ENCODE measurements around the gene SLC24A4.

Gene SLC24A4

DNA sequence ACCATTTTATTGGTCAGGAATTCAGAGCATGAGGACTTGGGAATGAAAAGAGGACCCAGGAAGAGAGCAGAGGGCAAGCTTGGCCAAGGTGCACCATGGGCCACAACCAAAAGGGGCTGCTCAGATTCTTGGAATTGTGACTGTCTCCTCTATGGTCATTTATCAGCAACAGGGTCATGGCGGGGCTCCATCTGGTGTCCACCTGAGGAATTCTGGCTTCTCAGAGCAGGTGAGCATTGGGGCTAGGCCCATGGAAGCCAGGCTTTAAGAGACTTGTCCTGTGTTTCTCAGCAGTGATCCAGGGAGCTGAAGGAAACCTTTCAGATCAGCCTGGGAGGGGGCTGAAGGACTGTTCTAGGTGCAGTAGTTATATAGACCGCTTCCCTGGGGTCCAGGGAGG, 188.0 kb downstream of the SLC24A4 start:
- no peak for DNase-seq

- DNase-seq: peak; percentile 66
Measured at GRCh38 chr14:92511453-92512238, 188.7 kb downstream of the SLC24A4 start.

DNA sequence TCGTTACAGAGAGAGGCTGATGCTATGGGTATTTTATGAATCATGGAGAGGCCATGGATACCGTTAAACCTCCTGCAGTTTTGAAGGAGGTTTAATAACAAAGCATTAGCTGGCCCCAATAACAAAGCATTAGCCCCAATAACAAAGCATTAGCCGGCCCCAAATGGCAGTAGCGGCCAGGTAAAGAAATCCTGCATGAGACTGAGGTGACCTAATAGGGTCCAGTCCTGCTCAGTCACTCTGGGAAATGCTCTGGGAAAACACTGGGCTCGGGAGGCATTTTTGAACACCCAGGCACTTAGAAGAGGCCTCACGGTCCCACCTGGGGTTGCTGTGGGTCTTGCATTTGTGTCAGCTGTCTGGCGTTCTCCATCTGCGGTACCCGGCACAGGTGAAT, 189.8 kb downstream of the SLC24A4 start:
- DNase-seq: no peak

DNA sequence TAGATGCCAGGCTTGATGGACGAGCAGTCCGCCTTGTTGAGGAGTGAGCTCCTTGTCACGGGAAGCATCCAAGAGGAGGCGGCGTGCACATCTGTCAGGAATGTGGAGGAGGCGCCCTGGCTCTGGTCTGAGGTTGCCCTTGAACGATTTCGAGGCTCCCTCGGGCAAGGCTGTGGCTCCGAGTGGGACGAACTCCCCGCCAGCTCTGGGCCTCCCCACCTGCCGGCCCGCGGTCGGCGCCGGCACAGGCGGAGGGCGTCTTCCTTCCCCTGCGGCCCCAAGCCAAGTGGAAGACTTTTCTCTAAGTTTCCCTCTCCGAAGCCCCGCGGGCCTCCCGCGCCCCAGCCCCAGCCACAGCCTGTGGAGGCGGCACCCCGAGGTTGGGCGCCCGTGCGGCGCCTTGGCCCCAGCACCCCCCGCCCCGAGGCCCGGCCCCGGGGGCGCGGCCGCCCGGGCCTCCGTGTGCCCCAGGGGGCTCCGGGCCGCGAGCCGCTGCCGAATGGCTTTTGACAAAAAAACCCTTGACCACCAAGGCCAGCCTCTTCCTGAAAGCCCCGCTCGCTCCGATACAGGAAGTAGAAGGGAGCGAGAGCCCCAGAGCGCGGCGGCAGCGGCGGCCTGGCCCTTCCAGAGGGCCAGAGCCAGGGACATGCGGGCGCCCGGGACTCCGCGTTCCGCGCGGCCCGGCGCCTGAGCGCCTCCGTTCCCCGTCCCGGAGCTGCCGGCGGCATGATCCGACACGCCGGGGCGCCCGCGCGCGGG, 190.4 kb downstream of the SLC24A4 start, which contains the start of gene RIN3:
TSS of gene RIN3 (plus strand) at position 578 of the 762 bp plus-strand sequence. CDS start at position 730, 152 bp downstream.
- DNase-seq: peak; percentile 62

GRCh38 chr14:92513966-92514843, 191.2 kb downstream of the SLC24A4 start:
- no peak for DNase-seq

DNA sequence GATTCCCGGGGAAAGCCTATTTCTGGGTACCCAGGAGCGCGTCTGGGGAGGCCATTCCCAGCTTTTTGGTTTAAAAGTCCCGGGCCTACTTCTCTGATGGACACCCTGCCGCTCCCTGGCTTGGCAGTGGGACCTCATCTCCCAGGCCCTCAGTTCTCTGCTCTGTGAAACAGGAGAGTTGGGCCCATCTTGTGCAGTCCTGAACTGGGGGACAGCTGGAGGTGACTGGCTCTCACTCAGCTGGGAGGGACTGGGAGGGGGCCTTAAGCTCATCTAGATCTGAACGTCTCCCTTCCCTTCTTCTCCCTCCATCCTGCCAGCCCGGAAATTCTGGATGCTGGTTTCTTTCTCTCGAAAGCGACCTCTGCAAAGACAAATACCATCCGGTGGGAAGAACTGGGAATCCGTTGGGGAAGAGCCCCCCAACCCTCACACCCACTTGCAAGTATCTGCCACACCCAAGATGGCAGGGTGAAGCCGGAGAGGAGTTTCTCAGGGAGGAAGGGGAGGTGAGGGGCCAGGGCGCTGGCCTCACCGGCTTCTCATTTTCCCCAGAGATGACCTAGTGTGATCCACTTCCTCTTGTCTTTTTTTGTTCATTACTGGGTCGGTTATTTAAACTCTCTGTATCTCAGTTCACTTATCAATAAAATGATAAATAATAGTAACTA, 192.0 kb downstream of the SLC24A4 start:
- DNase-seq: no peak

DNA sequence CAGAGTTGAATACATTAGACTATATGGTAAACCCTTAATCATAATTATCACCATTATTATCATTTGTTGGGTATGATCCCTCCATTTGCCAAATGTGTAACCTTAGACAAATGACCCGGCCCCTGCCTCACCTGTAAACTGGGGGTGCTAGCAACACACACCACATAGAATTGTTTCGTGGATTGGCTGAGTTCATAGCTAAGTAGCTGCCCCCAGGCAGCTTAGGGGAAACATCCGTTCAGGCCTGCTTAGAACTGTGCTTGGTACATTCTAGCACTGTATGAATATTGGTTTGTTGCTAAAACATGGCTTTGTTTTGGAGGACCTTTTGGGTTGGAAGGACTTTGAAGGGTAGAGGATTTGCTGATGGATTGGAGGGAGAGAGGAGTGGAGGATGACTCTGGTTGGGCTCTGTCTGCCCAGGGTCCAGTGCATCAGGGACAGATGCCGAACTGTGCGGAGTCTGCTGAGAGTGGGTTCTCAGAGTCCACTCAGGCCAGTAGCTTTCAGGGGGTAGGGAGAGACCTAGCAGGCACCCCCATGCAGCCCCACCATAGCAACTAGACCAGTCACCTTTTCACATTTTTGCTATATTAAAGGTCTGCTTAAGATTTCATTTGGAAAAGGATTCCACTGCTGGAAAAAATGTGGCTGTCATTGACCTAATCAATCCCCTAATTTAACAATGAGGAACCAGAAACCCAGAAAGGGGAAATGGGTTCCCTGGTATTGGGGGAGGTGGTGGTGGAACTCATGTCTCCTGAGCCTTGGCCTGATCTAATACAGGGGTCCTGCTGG, 192.8 kb downstream of the SLC24A4 start:
- no peak for DNase-seq

- DNase-seq: no peak
Measured at GRCh38 chr14:92516344-92516965, 193.5 kb downstream of the SLC24A4 start.

DNA sequence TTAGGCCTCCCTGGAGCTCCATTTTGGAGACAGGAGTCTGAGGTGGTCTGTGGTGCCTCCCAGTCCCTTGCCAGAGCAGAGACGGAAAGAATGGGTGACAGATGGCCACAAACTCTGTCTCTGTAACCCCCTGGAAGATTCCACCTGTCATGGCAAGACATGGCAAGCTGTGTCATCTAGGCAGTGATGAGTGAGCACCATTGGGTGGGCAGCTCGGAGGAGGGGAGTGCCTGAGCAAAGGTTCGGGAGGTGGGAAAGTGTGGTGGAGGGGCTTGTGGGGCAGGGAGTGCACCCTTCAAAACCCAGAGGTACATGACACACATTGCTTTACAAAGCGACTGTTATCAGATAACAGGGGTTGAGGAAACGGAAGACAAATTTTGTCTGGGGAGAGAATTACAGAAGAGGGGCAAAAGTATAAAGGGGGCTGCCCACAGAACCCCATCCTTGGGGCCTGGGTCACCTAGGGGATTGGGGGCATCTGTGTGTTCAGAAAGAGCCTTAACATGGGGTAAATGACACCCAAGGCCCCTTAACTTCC, 194.1 kb downstream of the SLC24A4 start:
- no peak for DNase-seq

DNA sequence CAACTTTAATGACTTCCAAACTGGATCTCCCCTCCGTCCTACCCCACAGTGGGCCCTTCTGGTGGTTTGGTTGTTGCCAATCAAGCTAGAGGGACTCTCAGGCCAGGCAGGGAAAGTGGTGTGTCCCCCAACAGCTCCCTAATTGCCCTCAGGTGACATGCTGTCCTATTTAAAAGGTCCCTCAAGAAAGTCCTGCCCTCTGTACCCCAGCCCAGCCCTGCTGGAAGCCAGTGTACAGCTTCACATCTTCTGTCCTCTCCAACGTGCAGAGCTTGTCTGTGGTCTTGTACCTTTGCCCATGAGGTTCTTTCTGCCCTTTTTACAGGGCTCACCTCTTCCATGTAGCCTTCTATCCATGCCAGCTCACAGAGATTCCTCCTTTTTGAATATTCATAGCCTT, 194.8 kb downstream of the SLC24A4 start:
- DNase-seq: no peak

- no peak for DNase-seq
Measured at GRCh38 chr14:92519246-92520101, 196.5 kb downstream of the SLC24A4 start.

GRCh38 chr14:92520102-92521057, 197.4 kb downstream of the SLC24A4 start:
- no peak for DNase-seq

DNA sequence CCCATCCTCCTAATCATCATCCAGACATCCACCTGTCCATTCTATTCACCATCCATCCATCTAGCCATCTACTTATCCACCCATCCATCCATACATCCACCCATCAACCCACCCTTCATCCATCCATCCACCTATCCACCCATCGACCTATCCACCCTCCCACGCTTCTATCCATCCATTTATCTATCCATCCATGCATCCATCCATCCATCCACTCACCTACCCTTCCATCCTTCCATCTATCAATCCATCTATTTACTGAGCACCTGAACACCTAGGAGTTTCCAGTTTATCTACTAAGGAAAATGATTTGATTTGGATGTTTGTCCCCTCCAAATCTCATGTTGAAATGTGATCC, 198.1 kb downstream of the SLC24A4 start:
- DNase-seq: no peak

DNA sequence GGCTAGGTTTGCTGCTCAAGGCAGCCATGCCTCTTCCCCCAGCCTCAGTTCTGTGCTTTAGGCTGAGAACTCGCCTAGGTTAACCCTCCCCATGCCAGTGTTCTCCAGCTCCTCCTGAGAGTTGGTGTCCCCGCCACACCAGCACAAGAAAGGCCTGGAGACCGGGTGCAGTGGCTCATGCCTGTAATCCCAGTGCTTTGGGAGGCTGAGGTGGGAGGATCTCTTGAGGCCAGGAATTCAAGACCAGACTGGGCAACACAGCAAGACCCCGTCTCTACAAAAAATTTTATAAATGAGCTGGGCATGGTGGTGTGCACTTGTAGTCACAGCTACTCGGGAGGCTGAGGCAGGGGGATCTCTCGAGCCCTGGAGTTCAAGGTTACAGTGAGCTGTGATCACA, 200.8 kb downstream of the SLC24A4 start:
- DNase-seq: no peak

DNA sequence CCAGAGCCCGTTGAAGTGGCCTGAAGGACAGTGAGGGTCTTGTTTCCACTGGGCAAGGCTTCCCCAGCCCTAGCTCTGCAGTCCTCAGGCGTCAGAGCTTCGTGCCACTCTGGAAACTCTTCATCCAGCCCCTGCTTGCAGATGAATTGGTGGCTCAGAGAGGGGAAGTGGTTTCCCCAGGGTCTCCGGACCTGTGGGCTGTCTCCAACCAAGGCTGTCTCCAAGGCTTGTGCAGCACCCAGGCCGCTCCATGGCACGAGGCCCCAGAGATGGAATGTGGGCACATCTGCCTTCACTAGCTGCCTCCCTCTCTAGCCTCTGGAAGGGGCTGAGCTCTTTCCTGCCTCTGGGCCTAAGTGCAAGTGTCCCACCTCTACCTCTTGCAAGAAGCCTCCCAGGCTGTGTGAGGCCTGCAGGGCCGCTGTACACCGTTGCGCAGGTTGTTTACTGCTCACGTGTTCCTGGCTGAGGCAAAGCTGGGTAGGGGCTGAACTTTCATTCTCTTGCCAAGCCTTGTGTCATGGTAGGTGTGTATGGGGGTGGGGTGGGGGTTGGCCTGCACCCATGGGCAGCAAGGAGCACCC, 201.7 kb downstream of the SLC24A4 start:
- no peak for DNase-seq

- no peak for DNase-seq
Measured at GRCh38 chr14:92525322-92526095, 202.5 kb downstream of the SLC24A4 start.

- DNase-seq: no peak
Measured at GRCh38 chr14:92527721-92528120, 204.8 kb downstream of the SLC24A4 start.
